Measurements from ENCODE around the gene DOK6.

Gene DOK6

GRCh38 chr18:69895066-69896047 is 494.7 kb downstream of the DOK6 start:
- H3K36me3 ChIP-seq (ENCODE audit: control insufficient read depth in 2 of 2, insufficient read depth in 2 of 2, low read length in 2 of 2), result no peaks in the 10 kb centered on the region
- H3K9me3 ChIP-seq (ENCODE audit: control insufficient read depth in 2 of 2, low read length in 2 of 2), result no peaks in the 10 kb centered on the region
- no peaks in the 10 kb centered on the region for H3K4me1 ChIP-seq (ENCODE audit: control insufficient read depth, insufficient read depth, low read length)
- H3K9ac ChIP-seq (ENCODE audit: low read length in 2 of 2), result no peak overlapping the region
- no peaks in the 10 kb centered on the region for H3K27me3 ChIP-seq (ENCODE audit: control insufficient read depth in 1 of 2, insufficient read depth in 2 of 2, low read length in 2 of 2)
- H3K27ac ChIP-seq (ENCODE audit: low read length), result no peak overlapping the region
- no peak overlapping the region for H3K4me3 ChIP-seq (ENCODE audit: low read length in 2 of 2)

DNA sequence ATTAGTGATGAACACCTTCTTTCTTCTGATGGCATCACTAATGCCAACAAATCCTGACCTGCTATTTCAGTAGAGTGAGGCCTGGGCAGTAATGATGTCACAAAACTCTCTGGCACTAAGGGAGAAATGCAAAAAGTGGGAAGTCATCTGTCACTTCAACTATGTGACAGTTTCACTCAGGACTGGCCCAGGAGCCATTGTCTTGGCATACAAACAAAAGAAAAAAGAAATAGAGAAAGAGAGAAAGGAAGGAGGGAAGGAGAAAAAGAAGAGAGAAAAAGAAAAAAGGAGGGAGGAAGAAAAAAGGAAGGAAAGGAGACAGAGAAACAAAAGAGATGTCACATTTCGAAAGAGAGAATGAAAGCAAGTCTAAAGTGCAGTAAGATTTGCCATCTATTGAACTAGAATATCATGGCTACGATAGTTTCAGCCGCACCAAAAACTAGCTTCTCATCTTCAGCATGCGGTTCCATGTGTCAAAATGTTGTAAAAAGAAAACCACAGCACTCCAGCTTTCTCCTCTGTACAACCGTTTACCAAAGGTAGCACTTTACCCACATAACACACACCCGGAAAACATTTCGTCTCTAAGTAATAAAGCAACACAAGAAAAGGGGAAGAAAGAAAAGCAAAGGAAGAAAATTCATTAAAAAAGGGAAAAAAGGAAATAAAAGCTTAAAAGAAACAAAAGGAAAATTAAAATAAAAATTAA is 496.9 kb downstream of the DOK6 start:
- H3K9me3 ChIP-seq (ENCODE audit: control insufficient read depth in 2 of 2, low read length in 2 of 2), result no peaks in the 10 kb centered on the region
- H3K27me3 ChIP-seq (ENCODE audit: control insufficient read depth in 1 of 2, insufficient read depth in 2 of 2, low read length in 2 of 2), result no peaks in the 10 kb centered on the region
- H3K9ac ChIP-seq (ENCODE audit: low read length in 2 of 2), result no peak overlapping the region
- no peaks in the 10 kb centered on the region for H3K36me3 ChIP-seq (ENCODE audit: control insufficient read depth in 2 of 2, insufficient read depth in 2 of 2, low read length in 2 of 2)
- H3K27ac ChIP-seq (ENCODE audit: low read length), result no peak overlapping the region
- H3K4me1 ChIP-seq (ENCODE audit: control insufficient read depth, insufficient read depth, low read length), result no peaks in the 10 kb centered on the region
- no peak overlapping the region for H3K4me3 ChIP-seq (ENCODE audit: low read length in 2 of 2)

DNA sequence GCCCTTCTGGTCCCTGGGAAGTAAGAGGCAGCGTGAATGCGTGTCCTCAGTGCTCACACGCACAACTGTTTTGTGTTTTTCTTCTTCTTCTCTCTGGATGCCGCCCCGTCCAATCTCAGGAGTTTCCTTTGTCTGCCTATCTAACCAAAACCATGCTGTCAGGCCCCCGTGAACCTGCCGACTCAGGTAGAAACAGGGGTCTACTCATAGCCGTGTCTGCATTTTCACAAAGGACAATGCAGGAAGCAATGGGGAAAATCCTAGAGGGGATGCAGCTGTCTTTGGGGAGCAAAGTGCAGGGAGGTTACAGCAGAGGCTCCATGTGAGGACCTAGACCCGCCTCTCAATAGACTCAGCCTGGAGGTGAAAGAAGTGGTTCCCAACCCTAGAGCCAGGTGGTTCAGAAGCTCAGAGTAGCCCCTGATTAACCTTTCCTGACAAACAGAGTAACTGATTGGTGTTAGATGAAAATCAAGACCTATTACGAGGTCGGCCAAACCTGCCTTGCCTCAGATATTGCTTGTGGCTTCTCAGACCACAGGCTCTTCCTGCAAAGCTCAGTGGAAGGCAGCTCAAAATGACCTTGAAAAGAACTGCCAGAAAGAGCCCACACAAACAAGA is 497.7 kb downstream of the DOK6 start:
- no peaks in the 10 kb centered on the region for H3K36me3 ChIP-seq (ENCODE audit: control insufficient read depth in 2 of 2, insufficient read depth in 2 of 2, low read length in 2 of 2)
- no peaks in the 10 kb centered on the region for H3K9me3 ChIP-seq (ENCODE audit: control insufficient read depth in 2 of 2, low read length in 2 of 2)
- no peaks in the 10 kb centered on the region for H3K27me3 ChIP-seq (ENCODE audit: control insufficient read depth in 1 of 2, insufficient read depth in 2 of 2, low read length in 2 of 2)
- no peak overlapping the region for H3K27ac ChIP-seq (ENCODE audit: low read length)
- H3K4me3 ChIP-seq (ENCODE audit: low read length in 2 of 2), result no peak overlapping the region
- H3K9ac ChIP-seq (ENCODE audit: low read length in 2 of 2), result no peak overlapping the region
- H3K4me1 ChIP-seq (ENCODE audit: control insufficient read depth, insufficient read depth, low read length), result no peaks in the 10 kb centered on the region

Measured in stomach smooth muscle (tissue), 2 donors.